K562 (cell line): Measurements from ENCODE around the gene SOX2. TPM values are rescaled to one million over a fixed set of nuclear protein-coding genes. Genes with fewer than 3 reads are reported as not detected.

Source experiments
- ATAC-seq: fragments of 200-7000 bp; cut with Tn5 transposase; 3 replicates; pipeline ENCODE4 v1.9.1; 2020; ENCODE audit warnings: moderate library complexity
- BruUV-seq: library from RNA; stranded (reverse); fragments of 400-500 nt; replicated peaks from 2 replicates; lab custom pipeline; 2021; lab: Mats Ljungman, UMichigan
- CTCF ChIA-PET: fragments of 300-600 bp; formaldehyde crosslinking; extraction: SDS; loops from one replicate; lab custom pipeline; 2021; ENCODE audit warnings: low intra/inter-chr PET ratio; lab: Yijun Ruan, JAX
- POLR2A ChIA-PET: fragments of 300-600, 350-650 bp; sonication (Branson Sonifier 250); formaldehyde crosslinking; extraction: SDS; loops from one replicate; lab custom pipeline; 2021; ENCODE audit warnings: antibody characterized with exemption, inconsistent platforms; lab: Yijun Ruan, JAX
- DNase-seq, 4 experiments: peaks; one replicate each; pipeline versions ENCODE4 v3.0.0 to v3.0.0-alpha.2; 2011 to 2018; ENCODE audit warnings: low spot score in 3 of 4, mixed read lengths in 3 of 4; ENCODE audit errors: extremely low read depth in 1 of 4
- FAIRE-seq: peaks from 2 replicates; lab custom pipeline; 2011; peaks lifted over from hg19 to GRCh38; lab: Jason Lieb, UNC
- H2AFZ ChIP-seq: 2 replicates; pipeline ENCODE4 v1.6.0; 2011; ENCODE audit warnings: low read depth, low read length, control low read depth, inconsistent platforms
- H3K27ac ChIP-seq: fragments of 200-600 bp; 3 replicates; pipeline ENCODE4 v1.8.0; 2011; ENCODE audit warnings: low read depth, mild to moderate bottlenecking, control low read depth, inconsistent platforms, low read length, moderate library complexity, mixed read lengths; ENCODE audit errors: extremely low read depth
- H3K27me3 ChIP-seq, 2 experiments: fragments of 300-600 bp in 1 of 2; 2 replicates in 1 of 2; 3 replicates in 1 of 2; pipeline versions ENCODE4 v1.6.0 to v1.8.0; 2011; ENCODE audit warnings: inconsistent platforms in 2 of 2, low read length in 2 of 2, mild to moderate bottlenecking in 1 of 2, mixed read lengths in 1 of 2, moderate library complexity in 1 of 2; ENCODE audit not compliant: control insufficient read depth in 2 of 2, insufficient read depth in 2 of 2
- H3K36me3 ChIP-seq: fragments of 300-600 bp; 3 replicates; pipeline ENCODE4 v1.8.0; 2011; ENCODE audit warnings: mild to moderate bottlenecking, low read length, inconsistent platforms; ENCODE audit not compliant: control insufficient read depth, insufficient read depth
- H3K4me1 ChIP-seq, 2 experiments: fragments of 200-600 bp in 1 of 2; replicated peaks in 1 of 2; 2 replicates in 1 of 2; 3 replicates in 1 of 2; pipeline versions ENCODE4 v1.5.1 to v1.8.0; 2011; ENCODE audit warnings: inconsistent platforms in 2 of 2, low read length in 2 of 2, mild to moderate bottlenecking in 1 of 2, mixed read lengths in 1 of 2, moderate library complexity in 1 of 2; ENCODE audit not compliant: control insufficient read depth in 2 of 2, insufficient read depth in 2 of 2
- H3K4me2 ChIP-seq: 2 replicates; pipeline ENCODE4 v1.6.1; 2011; ENCODE audit warnings: low read length, control low read depth, inconsistent platforms, mixed read lengths; ENCODE audit not compliant: insufficient read depth
- H3K4me3 ChIP-seq: fragments of 200-600 bp; sonication (generic), shearing (Covaris generic); 2 replicates; pipeline ENCODE4 v1.5.1; 2016; ENCODE audit warnings: control low read depth, inconsistent platforms
- H3K79me2 ChIP-seq: fragments of 200-600 bp; 3 replicates; pipeline ENCODE4 v1.8.0; 2011; ENCODE audit warnings: low read length, inconsistent platforms; ENCODE audit not compliant: control insufficient read depth, insufficient read depth
- H3K9ac ChIP-seq, 2 experiments: 2 replicates each; pipeline versions ENCODE4 v1.6.0 to v1.6.1; 2011; ENCODE audit warnings: low read depth in 2 of 2, low read length in 2 of 2, control low read depth in 1 of 2, inconsistent platforms in 1 of 2, mild to moderate bottlenecking in 1 of 2, mixed read lengths in 1 of 2; ENCODE audit not compliant: insufficient read depth in 1 of 2
- H3K9me1 ChIP-seq: one replicate; pipeline ENCODE4 v1.6.0; 2011; ENCODE audit warnings: inconsistent platforms, mild to moderate bottlenecking, low read length, moderate library complexity; ENCODE audit not compliant: control insufficient read depth, insufficient read depth
- H3K9me3 ChIP-seq: replicated peaks from 2 replicates; pipeline ENCODE4 v1.5.1; 2011; ENCODE audit warnings: low read depth, low read length, inconsistent platforms; ENCODE audit not compliant: control insufficient read depth, insufficient read depth
- H4K20me1 ChIP-seq: replicated peaks from 2 replicates; pipeline ENCODE4 v1.6.1; 2011; ENCODE audit warnings: low read length, inconsistent platforms, mixed read lengths; ENCODE audit not compliant: control insufficient read depth, insufficient read depth
- BMI1 ChIP-seq: fragments of 150-350 bp; IDR thresholded peaks from 2 replicates; pipeline ENCODE4 v1.6.1; 2014; ENCODE audit warnings: low read length
- CEBPG ChIP-seq, 3 experiments: fragments of 200-800 bp in 1 of 3; sonication (Bioruptor generic) in 1 of 3; sonication (generic) in 1 of 3; formaldehyde crosslinking in 1 of 3; IDR thresholded peaks in 2 of 3; conservative IDR thresholded peaks in 1 of 3; 2 replicates each; pipeline versions ENCODE4 v1.6.1 to v1.8.0; 2016 to 2022; ENCODE audit warnings: missing compliant biosample characterization in 2 of 3, missing genetic modification characterization in 2 of 3, mild to moderate bottlenecking in 1 of 3, missing genetic modification reagents in 1 of 3
- DNMT1 ChIP-seq: fragments of 450-650 bp; IDR thresholded peaks from 2 replicates; pipeline ENCODE4 v1.6.1; 2016; ENCODE audit warnings: antibody characterized with exemption, mild to moderate bottlenecking
- GABPB1 ChIP-seq: sonication (generic); formaldehyde crosslinking; IDR thresholded peaks from 2 replicates; pipeline ENCODE4 v1.8.0; 2022; ENCODE audit warnings: mild to moderate bottlenecking, missing genetic modification reagents
- KHSRP ChIP-seq: fragments of 450-650 bp; IDR thresholded peaks from 2 replicates; pipeline ENCODE4 v1.6.1; 2017
- RAD21 ChIP-seq, 2 experiments: fragments of 250-450 bp in 1 of 2; fragments of 450-650 bp in 1 of 2; sonication (Bioruptor Pico) in 1 of 2; formaldehyde crosslinking in 1 of 2; IDR thresholded peaks in 1 of 2; conservative IDR thresholded peaks in 1 of 2; 2 replicates each; pipeline versions ENCODE4 v1.4.0 to v1.8.0; 2020 to 2022; ENCODE audit warnings: mild to moderate bottlenecking in 2 of 2, moderate library complexity in 1 of 2
- RBM22 ChIP-seq: fragments of 200-400 bp; formaldehyde crosslinking; IDR thresholded peaks from 2 replicates; pipeline ENCODE4 v1.6.1; 2018; ENCODE audit warnings: low read length, low read depth; ENCODE audit not compliant: poor library complexity, severe bottlenecking
- SRSF7 ChIP-seq: fragments of 200-400 bp; formaldehyde crosslinking; optimal IDR thresholded peaks from 2 replicates; pipeline ENCODE3; 2017; ENCODE audit warnings: mild to moderate bottlenecking, low read depth, low read length
- SUPT5H ChIP-seq: fragments of 450-650 bp; IDR thresholded peaks from 2 replicates; pipeline ENCODE4 v1.6.1; 2016
- TARDBP ChIP-seq: fragments of 450-650 bp; IDR thresholded peaks from 2 replicates; pipeline ENCODE4 v1.6.1; 2016
- TFAM ChIP-seq: fragments of 250-450 bp; sonication (Bioruptor Pico); conservative IDR thresholded peaks from 2 replicates; pipeline ENCODE4 v1.5.0; 2021; ENCODE audit warnings: mild to moderate bottlenecking, moderate library complexity
- XRCC3 ChIP-seq: fragments of 450-650 bp; IDR thresholded peaks from 2 replicates; pipeline ENCODE4 v1.6.1; 2017; ENCODE audit warnings: mild to moderate bottlenecking, moderate library complexity
- ZFP36 ChIP-seq: fragments of 150-350 bp; IDR thresholded peaks from 2 replicates; pipeline ENCODE4 v1.6.1; 2018; ENCODE audit warnings: low read length, low read depth; ENCODE audit not compliant: partially characterized antibody
- WGBS: fragments of 100-300 bp; shearing (Covaris generic); methylation state at CpG from one replicate; pipeline ENCODE4 v1.1.6; 2016; ENCODE audit warnings: low coverage, mixed read lengths; ENCODE audit not compliant: insufficient coverage; ENCODE audit errors: missing lambda C conversion rate; 5-methylcytosine and 5-hydroxymethylcytosine counted together
- in situ Hi-C: fragments of 300-500 bp; cut with MboI; formaldehyde crosslinking; loops from 4 replicates; pipeline ENCODE4 v1.15.0; 2018; ENCODE audit warnings: inconsistent platforms, mixed read lengths
- intact Hi-C: fragments of 100-400 bp; cut with micrococcal nuclease; formaldehyde crosslinking; loops from 2 replicates; pipeline ENCODE4 v1.14.2; 2022
- polyA plus RNA-seq, 8 experiments: library from polyadenylated mRNA; depleted of rRNA in 4 of 8; stranded (reverse) in 5 of 8; unstranded in 3 of 8; fragments of >200 nt; fragmentation: Nextera tagmentation in 2 of 8; fragmentation: Illumina TruSeq in 1 of 8; extraction: Ambion mirVana in 2 of 8; extraction: Trizol in 1 of 8; gene quantifications; 2 replicates each; pipeline versions ENCODE4 v1.2.1 to v1.2.3, GENCODE V29; 2011 to 2014; ENCODE audit warnings: inconsistent platforms in 1 of 8, missing spikeins in 1 of 8
- total RNA-seq, 7 experiments: library from RNA; depleted of rRNA in 6 of 7; stranded (reverse); fragments of >200 nt in 6 of 7; fragmentation: Illumina TruSeq in 2 of 7; extraction: Trizol in 2 of 7; gene quantifications; 2 replicates each; pipeline versions ENCODE4 v1.2.1 to v1.2.3, GENCODE V29; 2011 to 2021; ENCODE audit warnings: low replicate concordance in 1 of 7
- TF ChIP-seq, protein P1 (sequence below): sonication (generic); formaldehyde crosslinking; IDR thresholded peaks from 2 replicates; pipeline ENCODE4 v1.8.0; 2022; ENCODE audit warnings: mild to moderate bottlenecking, missing genetic modification reagents, borderline replicate concordance

SOX2 gene
- total and polyA plus RNA-seq, 9 of the 15 experiments (the other 6 are each of a cell fraction or from before 2014, with no cell fraction given), result 0.07 TPM; not detected in 8

GRCh38 chr3:181752202-181752671 lies 40.5 kb downstream of the SOX2 start:
- Histone ChIP-seq H3K79me2 (no peaks in the 10 kb centered on the region), H3K4me3 (no peak overlapping the region), H3K27ac (no peak overlapping the region), H4K20me1 (no peaks in the 10 kb centered on the region), H3K27me3 (no peaks in the 10 kb centered on the region), H3K9me1 (no peaks in the 10 kb centered on the region), H3K36me3 (no peaks in the 10 kb centered on the region), H3K4me1 (no peaks in the 10 kb centered on the region; a peak in 1 of 5 replicates), H2AFZ (no peak overlapping the region), H3K4me2 (no peak overlapping the region), H3K9me3 (no peaks in the 10 kb centered on the region), H3K9ac (no peak overlapping the region)
- 3% methylated on average over 5 of the region's 5 CpGs for WGBS
- ATAC-seq (no peak), DNase-seq (no peak), FAIRE-seq (no peak)
- in situ Hi-C loops (no loop called here), intact Hi-C loops (no loop called here)
- CTCF ChIA-PET, result no interaction called here
- POLR2A ChIA-PET, result interaction anchor here (0.6 kb wide), 1 partner anchor 8 kb away, joined by 4 read pairs; no protein-coding TSS in a partner anchor
- BruUV-seq, result no TSS peak
- TF ChIP-seq SRSF7 (no peak), GABPB1 (CRISPR knock-in tag) (no peak), CEBPG (CRISPR knock-in tag; IDR thresholded peaks at IDR 0.05) (no peak), CEBPG (tag; conservative IDR thresholded peaks at IDR 0.05 in 1 of 2, IDR thresholded peaks at IDR 0.05 in 1 of 2) (no peak), KHSRP (no peak), RAD21 (CRISPR knock-in tag; conservative IDR thresholded peaks at IDR 0.05 in 1 of 2, IDR thresholded peaks at IDR 0.05 in 1 of 2) (no peak), ZFP36 (no peak), RBM22 (no peak), TFAM (CRISPR knock-in tag) (no peak), DNMT1 (no peak), TARDBP (no peak), XRCC3 (no peak), BMI1 (no peak), SUPT5H (no peak)
- TF ChIP-seq, protein P1, sequence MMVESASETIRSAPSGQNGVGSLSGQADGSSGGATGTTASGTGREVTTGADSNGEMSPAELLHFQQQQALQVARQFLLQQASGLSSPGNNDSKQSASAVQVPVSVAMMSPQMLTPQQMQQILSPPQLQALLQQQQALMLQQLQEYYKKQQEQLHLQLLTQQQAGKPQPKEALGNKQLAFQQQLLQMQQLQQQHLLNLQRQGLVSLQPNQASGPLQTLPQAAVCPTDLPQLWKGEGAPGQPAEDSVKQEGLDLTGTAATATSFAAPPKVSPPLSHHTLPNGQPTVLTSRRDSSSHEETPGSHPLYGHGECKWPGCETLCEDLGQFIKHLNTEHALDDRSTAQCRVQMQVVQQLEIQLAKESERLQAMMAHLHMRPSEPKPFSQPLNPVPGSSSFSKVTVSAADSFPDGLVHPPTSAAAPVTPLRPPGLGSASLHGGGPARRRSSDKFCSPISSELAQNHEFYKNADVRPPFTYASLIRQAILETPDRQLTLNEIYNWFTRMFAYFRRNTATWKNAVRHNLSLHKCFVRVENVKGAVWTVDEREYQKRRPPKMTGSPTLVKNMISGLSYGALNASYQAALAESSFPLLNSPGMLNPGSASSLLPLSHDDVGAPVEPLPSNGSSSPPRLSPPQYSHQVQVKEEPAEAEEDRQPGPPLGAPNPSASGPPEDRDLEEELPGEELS (CRISPR knock-in tag), result no peak
